ENCODE results near the gene AFAP1. TPM values are rescaled to one million over a fixed set of nuclear protein-coding genes. Genes with fewer than 3 reads are reported as not detected.

The AFAP1 gene
- total and polyA plus RNA-seq, 2 donors (not counting 1 experiment from before 2014, with no cell fraction given), result 0.03 to 0.44 TPM

DNA sequence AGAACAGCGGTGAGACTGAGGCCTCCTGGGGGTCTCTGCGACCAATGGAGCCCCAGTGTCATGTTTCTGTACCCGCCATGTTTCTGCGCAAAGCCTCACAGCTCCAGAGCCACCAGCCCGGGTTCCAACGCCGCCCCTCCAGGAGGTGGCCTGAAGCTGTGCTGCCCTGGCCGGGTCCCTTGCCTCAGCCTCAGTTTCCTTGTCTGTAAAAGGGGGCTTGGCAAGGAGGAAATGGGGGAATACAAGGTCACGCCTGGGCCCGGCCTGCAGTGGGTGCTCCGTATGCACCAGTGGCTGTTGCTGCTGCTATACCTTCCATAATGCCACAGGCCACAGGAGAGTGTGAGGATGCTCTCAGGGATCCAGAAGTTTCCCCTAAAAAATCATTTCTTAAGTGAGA lies 229.5 kb downstream of the AFAP1 start:
- H3K4me3 ChIP-seq (ENCODE audit: control extremely low read depth in 1 of 5, extremely low read depth in 1 of 5, insufficient read depth in 1 of 5, low read depth in 2 of 5, low read length in 4 of 5), result no peak overlapping the region
- H3K9ac ChIP-seq (ENCODE audit: low read length), result no peak overlapping the region
- H3K27me3 ChIP-seq (replicated peaks in 1 of 4; ENCODE audit: control extremely low read depth in 1 of 4, control insufficient read depth in 3 of 4, insufficient read depth in 4 of 4, low read length in 3 of 4), result no peaks in the 10 kb centered on the region
- no peaks in the 10 kb centered on the region for H4K20me1 ChIP-seq (ENCODE audit: control insufficient read depth, insufficient read depth, low read length, poor library complexity, severe bottlenecking)
- H3K9me3 ChIP-seq (ENCODE audit: control extremely low read depth in 1 of 3, control insufficient read depth in 2 of 3, insufficient read depth in 1 of 3, low read length in 2 of 3), result peaks cover 0 to 14% (median 0%) of the 10 kb centered on the region in 3 donors
- ATAC-seq (ENCODE audit: low read depth), result no peak
- WGBS (ENCODE audit: insufficient coverage), result 88% methylated on average over 11 of the region's 11 CpGs
- H3K4me1 Mint-ChIP-seq, result no peaks in the 10 kb centered on the region
- intact Hi-C loops (cut with micrococcal nuclease), result no loop called here
- H3K27ac Mint-ChIP-seq, result no peak overlapping the region
- H3K27ac ChIP-seq (ENCODE audit: low read length in 2 of 2), result no peak overlapping the region
- TF ChIP-seq CTCF (IDR thresholded peaks at IDR 0.05) (no peak), EZH2 (IDR thresholded peaks at IDR 0.05; ENCODE audit: borderline replicate concordance, insufficient read depth, low read depth, low read length, poor library complexity, severe bottlenecking) (no peak)
- no peak overlapping the region for H2AFZ ChIP-seq (ENCODE audit: insufficient read depth, low read depth, low read length, poor library complexity, severe bottlenecking)
- no peaks in the 10 kb centered on the region for H3K79me2 ChIP-seq (ENCODE audit: control insufficient read depth, insufficient read depth, low read length)
- no peak for DNase-seq
- no peak overlapping the region for H3K4me3 Mint-ChIP-seq
- no peaks in the 10 kb centered on the region for H3K9me3 Mint-ChIP-seq (ENCODE audit: insufficient read depth)
- ChIA-PET POLR2A (no interaction called here), CTCF (no interaction called here)
- H3K36me3 ChIP-seq (replicated peaks in 1 of 2; ENCODE audit: control extremely low read depth in 1 of 2, control insufficient read depth in 1 of 2, extremely low read depth in 1 of 2, insufficient read depth in 2 of 2, low read length in 1 of 2), result no peaks in the 10 kb centered on the region
- H3K27me3 Mint-ChIP-seq, result no peaks in the 10 kb centered on the region
- no peak overlapping the region for H3K4me2 ChIP-seq (replicated peaks; ENCODE audit: low read depth, low read length, poor library complexity, severe bottlenecking)
- H3K4me1 ChIP-seq (ENCODE audit: control insufficient read depth in 2 of 2, insufficient read depth in 2 of 2, low read length in 2 of 2), result no peaks in the 10 kb centered on the region

DNA sequence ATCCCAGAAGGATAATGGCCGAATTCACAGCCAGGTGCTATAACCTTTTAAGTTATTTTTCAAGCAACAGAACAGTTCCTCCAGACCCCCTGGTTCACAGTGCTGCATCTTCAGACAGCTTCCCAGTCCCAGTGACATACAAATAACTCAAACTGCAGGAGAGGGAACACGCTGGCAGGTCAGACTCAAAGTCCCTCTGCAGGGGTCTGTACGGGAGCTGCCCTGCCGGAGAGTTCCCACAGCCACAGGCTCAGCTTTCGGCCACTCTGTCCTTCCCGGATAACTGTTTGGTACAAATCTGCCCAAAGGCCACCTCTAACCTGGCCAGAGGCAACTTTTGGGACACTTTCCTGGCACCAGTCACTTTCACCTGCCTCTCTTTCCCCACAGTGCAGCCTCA lies 230.2 kb downstream of the AFAP1 start:
- H3K27ac ChIP-seq (ENCODE audit: low read length in 2 of 2), result no peak overlapping the region
- no peak overlapping the region for H3K4me3 ChIP-seq (ENCODE audit: control extremely low read depth in 1 of 5, extremely low read depth in 1 of 5, insufficient read depth in 1 of 5, low read depth in 2 of 5, low read length in 4 of 5)
- no peaks in the 10 kb centered on the region for H3K27me3 ChIP-seq (replicated peaks in 1 of 4; ENCODE audit: control extremely low read depth in 1 of 4, control insufficient read depth in 3 of 4, insufficient read depth in 4 of 4, low read length in 3 of 4)
- no peaks in the 10 kb centered on the region for H3K27me3 Mint-ChIP-seq
- ChIA-PET POLR2A (no interaction called here), CTCF (no interaction called here)
- H3K4me1 Mint-ChIP-seq, result no peaks in the 10 kb centered on the region
- H3K4me1 ChIP-seq (ENCODE audit: control insufficient read depth in 2 of 2, insufficient read depth in 2 of 2, low read length in 2 of 2), result no peaks in the 10 kb centered on the region
- H3K27ac Mint-ChIP-seq, result no peak overlapping the region
- no peaks in the 10 kb centered on the region for H3K36me3 ChIP-seq (replicated peaks in 1 of 2; ENCODE audit: control extremely low read depth in 1 of 2, control insufficient read depth in 1 of 2, extremely low read depth in 1 of 2, insufficient read depth in 2 of 2, low read length in 1 of 2)
- H3K4me2 ChIP-seq (replicated peaks; ENCODE audit: low read depth, low read length, poor library complexity, severe bottlenecking), result no peak overlapping the region
- TF ChIP-seq EZH2 (IDR thresholded peaks at IDR 0.05; ENCODE audit: borderline replicate concordance, insufficient read depth, low read depth, low read length, poor library complexity, severe bottlenecking) (no peak), CTCF (IDR thresholded peaks at IDR 0.05) (no peak)
- H3K9me3 ChIP-seq (ENCODE audit: control extremely low read depth in 1 of 3, control insufficient read depth in 2 of 3, insufficient read depth in 1 of 3, low read length in 2 of 3), result peaks cover 0 to 11% (median 0%) of the 10 kb centered on the region in 3 donors
- no peak overlapping the region for H3K9ac ChIP-seq (ENCODE audit: low read length)
- no peaks in the 10 kb centered on the region for H3K79me2 ChIP-seq (ENCODE audit: control insufficient read depth, insufficient read depth, low read length)
- H3K9me3 Mint-ChIP-seq (ENCODE audit: insufficient read depth), result no peaks in the 10 kb centered on the region
- ATAC-seq (ENCODE audit: low read depth), result no peak
- no peaks in the 10 kb centered on the region for H4K20me1 ChIP-seq (ENCODE audit: control insufficient read depth, insufficient read depth, low read length, poor library complexity, severe bottlenecking)
- DNase-seq, result no peak
- no peak overlapping the region for H3K4me3 Mint-ChIP-seq
- intact Hi-C loops (cut with micrococcal nuclease), result no loop called here
- no peak overlapping the region for H2AFZ ChIP-seq (ENCODE audit: insufficient read depth, low read depth, low read length, poor library complexity, severe bottlenecking)
- WGBS (ENCODE audit: insufficient coverage), result 87% methylated on average over 6 of the region's 6 CpGs

Data from B cell (primary cell).